Activated naive CD4-positive, alpha-beta T cell treated with anti-CD3 and anti-CD28 coated beads, Interleukin-2, amount 10 ng/mL, durations not matched to agents 7 days and 5 days (primary cell): Measurements from ENCODE around the gene SARS1.
A peak's percentile ranks its signal among the peaks of the same experiment; 100 is the strongest.

Experiments used
- CTCF ChIA-PET: fragments of 350-600 bp; sonication (Branson Sonifier 250); formaldehyde crosslinking; loops from one replicate; lab custom pipeline; 2021; ENCODE audit warnings: antibody characterized with exemption; lab: Charles Lee
- DNase-seq: peaks from one replicate; pipeline ENCODE4 v3.0.0-alpha.2; 2020
- H3K27ac Mint-ChIP-seq: one replicate; pipeline ENCODE4 v1.8.0; 2021; ENCODE audit warnings: mild to moderate bottlenecking, moderate library complexity, mixed read lengths
- H3K27me3 Mint-ChIP-seq: one replicate; pipeline ENCODE4 v1.8.0; 2021; ENCODE audit warnings: mild to moderate bottlenecking, mixed read lengths
- H3K36me3 Mint-ChIP-seq: one replicate; pipeline ENCODE4 v1.8.0; 2021; ENCODE audit warnings: mixed read lengths
- H3K4me1 Mint-ChIP-seq: one replicate; pipeline ENCODE4 v1.8.0; 2021; ENCODE audit warnings: mixed read lengths
- H3K4me3 Mint-ChIP-seq: one replicate; pipeline ENCODE4 v1.8.0; 2021; ENCODE audit warnings: mild to moderate bottlenecking, moderate library complexity, mixed read lengths
- H3K9me3 Mint-ChIP-seq: one replicate; pipeline ENCODE4 v1.8.0; 2021; ENCODE audit warnings: mixed read lengths

Gene SARS1

GRCh38 chr1:109241841-109242345 lies 28.2 kb downstream of the SARS1 start:
- CTCF ChIA-PET: interaction anchor here (0.6 kb wide), 1 partner anchor 1006 kb away, joined by 3 read pairs; no protein-coding TSS in a partner anchor
- Mint-ChIP-seq H3K4me3 (no peak overlapping the region), H3K27ac (no peak overlapping the region), H3K4me1 (peaks cover 2% of the 10 kb centered on the region), H3K27me3 (peaks cover 54% of the 10 kb centered on the region), H3K36me3 (peaks cover 11% of the 10 kb centered on the region), H3K9me3 (no peaks in the 10 kb centered on the region)
- DNase-seq: no peak

GRCh38 chr1:109242387-109242786 lies 28.7 kb downstream of the SARS1 start:
- peaks cover 7% of the 10 kb centered on the region for H3K36me3 Mint-ChIP-seq
- H3K27ac Mint-ChIP-seq: no peak overlapping the region
- H3K4me1 Mint-ChIP-seq: peaks cover 2% of the 10 kb centered on the region
- no peak overlapping the region for H3K4me3 Mint-ChIP-seq
- H3K27me3 Mint-ChIP-seq: peaks cover 59% of the 10 kb centered on the region
- no peak for DNase-seq
- no peaks in the 10 kb centered on the region for H3K9me3 Mint-ChIP-seq
- CTCF ChIA-PET: interaction anchor here (0.7 kb wide), 1 partner anchor 12 kb away, joined by 3 read pairs; no protein-coding TSS in a partner anchor

GRCh38 chr1:109243221-109243620 lies 29.5 kb downstream of the SARS1 start:
- H3K27me3 Mint-ChIP-seq: peaks cover 67% of the 10 kb centered on the region
- H3K27ac Mint-ChIP-seq: no peak overlapping the region
- H3K9me3 Mint-ChIP-seq: no peaks in the 10 kb centered on the region
- peaks cover 2% of the 10 kb centered on the region for H3K4me1 Mint-ChIP-seq
- H3K4me3 Mint-ChIP-seq: no peak overlapping the region
- CTCF ChIA-PET: interaction anchor here (1.2 kb wide), 1 partner anchor 290 kb away, joined by 3 read pairs; no protein-coding TSS in a partner anchor
- H3K36me3 Mint-ChIP-seq: no peaks in the 10 kb centered on the region
- no peak for DNase-seq

- Mint-ChIP-seq H3K36me3 (no peaks in the 10 kb centered on the region), H3K4me1 (peaks cover 4% of the 10 kb centered on the region), H3K27ac (no peak overlapping the region), H3K4me3 (no peak overlapping the region), H3K27me3 (peaks cover 75% of the 10 kb centered on the region), H3K9me3 (no peaks in the 10 kb centered on the region)
- DNase-seq: no peak
- CTCF ChIA-PET: interaction anchor here (1.2 to 1.3 kb wide), 2 partner anchors 21 to 289 kb away, joined by 3 read pairs; no protein-coding TSS in a partner anchor
Measured at GRCh38 chr1:109243860-109244552, 30.3 kb downstream of the SARS1 start.

- no peaks in the 10 kb centered on the region for H3K9me3 Mint-ChIP-seq
- H3K36me3 Mint-ChIP-seq: no peaks in the 10 kb centered on the region
- H3K27me3 Mint-ChIP-seq: peaks cover 88% of the 10 kb centered on the region
- peaks cover 5% of the 10 kb centered on the region for H3K4me1 Mint-ChIP-seq
- CTCF ChIA-PET: interaction anchor here (1.1 to 1.4 kb wide), 2 partner anchors 18 to 152 kb away, joined by 3 read pairs; no protein-coding TSS in a partner anchor
- no peak overlapping the region for H3K4me3 Mint-ChIP-seq
- DNase-seq: no peak
- H3K27ac Mint-ChIP-seq: no peak overlapping the region
Measured at GRCh38 chr1:109246141-109246551, 32.4 kb downstream of the SARS1 start.

GRCh38 chr1:109247401-109248365 lies 34.0 kb downstream of the SARS1 start:
- H3K27ac Mint-ChIP-seq: no peak overlapping the region
- H3K4me1 Mint-ChIP-seq: peaks cover 5% of the 10 kb centered on the region
- CTCF ChIA-PET: interaction anchor here (0.5 to 1.4 kb wide), 2 partner anchors 16 to 189 kb away, joined by 3 read pairs; no protein-coding TSS in a partner anchor
- no peaks in the 10 kb centered on the region for H3K9me3 Mint-ChIP-seq
- DNase-seq: peak; percentile 2
- H3K4me3 Mint-ChIP-seq: no peak overlapping the region
- H3K27me3 Mint-ChIP-seq: peaks cover 81% of the 10 kb centered on the region
- H3K36me3 Mint-ChIP-seq: no peaks in the 10 kb centered on the region

- peak; percentile 12 for DNase-seq
- no peaks in the 10 kb centered on the region for H3K36me3 Mint-ChIP-seq
- no peaks in the 10 kb centered on the region for H3K9me3 Mint-ChIP-seq
- no peak overlapping the region for H3K4me3 Mint-ChIP-seq
- H3K27me3 Mint-ChIP-seq: peaks cover 80% of the 10 kb centered on the region
- no peak overlapping the region for H3K27ac Mint-ChIP-seq
- CTCF ChIA-PET: interaction anchor here (0.5 kb wide), 1 partner anchor 190 kb away, joined by 3 read pairs; no protein-coding TSS in a partner anchor
- peaks cover 5% of the 10 kb centered on the region for H3K4me1 Mint-ChIP-seq
Measured at GRCh38 chr1:109248444-109248796, 34.7 kb downstream of the SARS1 start.

GRCh38 chr1:109248797-109249629 lies 35.3 kb downstream of the SARS1 start, which contains the start of gene CELSR2:
CELSR2 (plus strand) TSS chr1:109249539; CDS start chr1:109250080, 541 bp downstream.
- DNase-seq: peak; percentile 77
- peaks cover 82% of the 10 kb centered on the region for H3K27me3 Mint-ChIP-seq
- H3K4me3 Mint-ChIP-seq: peak within 1 kb of the TSS; percentile 62
- H3K36me3 Mint-ChIP-seq: no peaks in the 10 kb centered on the region
- peaks cover 5% of the 10 kb centered on the region for H3K4me1 Mint-ChIP-seq
- H3K27ac Mint-ChIP-seq: no peak within 1 kb of the TSS
- CTCF ChIA-PET: interaction anchor here (1.0 kb wide), 1 partner anchor 9 kb away, joined by 3 read pairs; no protein-coding TSS in a partner anchor
- no peaks in the 10 kb centered on the region for H3K9me3 Mint-ChIP-seq

GRCh38 chr1:109249654-109250401 lies 36.1 kb downstream of the SARS1 start:
- peak; percentile 34 for DNase-seq
- no peaks in the 10 kb centered on the region for H3K9me3 Mint-ChIP-seq
- peak overlapping the region; percentile 62 for H3K4me3 Mint-ChIP-seq
- H3K27ac Mint-ChIP-seq: no peak overlapping the region
- CTCF ChIA-PET: interaction anchor here (1.0 kb wide), 2 partner anchors 10 to 149 kb away, joined by 3 to 4 read pairs; no protein-coding TSS in a partner anchor
- H3K36me3 Mint-ChIP-seq: no peaks in the 10 kb centered on the region
- peaks cover 77% of the 10 kb centered on the region for H3K27me3 Mint-ChIP-seq
- peaks cover 5% of the 10 kb centered on the region for H3K4me1 Mint-ChIP-seq

- Mint-ChIP-seq H3K4me1 (peaks cover 5% of the 10 kb centered on the region), H3K27ac (no peak overlapping the region), H3K9me3 (no peaks in the 10 kb centered on the region), H3K27me3 (peaks cover 80% of the 10 kb centered on the region), H3K4me3 (peak overlapping the region; percentile 62), H3K36me3 (no peaks in the 10 kb centered on the region)
- no peak for DNase-seq
- CTCF ChIA-PET: interaction anchor here (1.0 kb wide), 1 partner anchor 148 kb away, joined by 4 read pairs; no protein-coding TSS in a partner anchor
Measured at GRCh38 chr1:109250454-109251276, 36.9 kb downstream of the SARS1 start.

GRCh38 chr1:109251277-109252166 lies 37.8 kb downstream of the SARS1 start:
- no peak for DNase-seq
- H3K9me3 Mint-ChIP-seq: no peaks in the 10 kb centered on the region
- H3K27ac Mint-ChIP-seq: no peak overlapping the region

More at GRCh38 chr1:109251277-109252166, 37.8 kb downstream of the SARS1 start:
- Mint-ChIP-seq H3K4me3 (peak overlapping the region; percentile 14), H3K4me1 (peaks cover 5% of the 10 kb centered on the region), H3K36me3 (no peaks in the 10 kb centered on the region), H3K27me3 (peaks cover 76% of the 10 kb centered on the region)
- CTCF ChIA-PET: interaction anchor here (0.9 to 1.0 kb wide), 3 partner anchors 12 to 147 kb away, joined by 3 to 4 read pairs (median 3); no protein-coding TSS in a partner anchor
